DMS79 (cell line): ENCODE data around the gene ZNF282.

ENCODE experiments used
- DNase-seq: peaks from one replicate; lab custom pipeline; 2025; lab: John Stamatoyannopoulos, UW

ZNF282 gene

DNA sequence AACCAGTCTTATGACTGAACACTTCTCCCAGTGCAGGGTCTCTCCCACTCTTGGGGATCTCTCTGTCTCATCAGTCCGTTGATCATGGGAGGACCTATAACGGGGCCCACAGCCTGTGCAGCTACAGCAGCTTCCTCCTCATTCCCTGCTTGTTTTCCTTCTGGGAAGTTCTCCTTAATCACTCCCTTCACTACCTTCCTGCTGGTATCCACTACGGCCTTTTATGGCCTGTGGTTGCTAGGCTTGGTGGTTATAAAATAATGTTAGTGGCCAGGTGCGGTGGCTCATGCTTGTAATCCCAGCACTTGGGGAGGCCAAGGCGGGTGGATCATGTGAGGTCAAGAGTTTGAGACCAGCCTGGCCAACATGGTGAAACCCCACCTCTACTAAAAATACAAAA is 3.5 kb upstream of the ZNF282 start:
- no peak for DNase-seq

DNA sequence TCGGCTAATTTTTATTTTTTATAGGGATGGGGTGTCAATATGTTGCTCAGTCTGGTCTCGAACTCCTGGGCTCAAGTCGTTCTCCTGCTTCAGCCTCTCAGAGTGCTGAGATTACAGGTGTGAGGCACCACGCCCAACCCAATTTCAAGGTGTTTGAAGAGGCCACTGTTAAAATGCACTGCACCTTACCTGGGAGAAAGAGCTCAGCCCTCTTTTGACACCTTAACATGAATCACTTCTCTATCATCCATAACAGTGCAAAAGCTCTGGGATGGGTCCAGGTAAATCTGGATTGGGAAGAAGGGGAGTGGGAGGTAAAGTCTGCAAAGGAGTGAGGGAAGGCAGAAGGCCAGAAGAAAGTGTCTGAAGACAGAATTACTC is 557 bp upstream of the ZNF282 start:
- DNase-seq, result no peak

DNA sequence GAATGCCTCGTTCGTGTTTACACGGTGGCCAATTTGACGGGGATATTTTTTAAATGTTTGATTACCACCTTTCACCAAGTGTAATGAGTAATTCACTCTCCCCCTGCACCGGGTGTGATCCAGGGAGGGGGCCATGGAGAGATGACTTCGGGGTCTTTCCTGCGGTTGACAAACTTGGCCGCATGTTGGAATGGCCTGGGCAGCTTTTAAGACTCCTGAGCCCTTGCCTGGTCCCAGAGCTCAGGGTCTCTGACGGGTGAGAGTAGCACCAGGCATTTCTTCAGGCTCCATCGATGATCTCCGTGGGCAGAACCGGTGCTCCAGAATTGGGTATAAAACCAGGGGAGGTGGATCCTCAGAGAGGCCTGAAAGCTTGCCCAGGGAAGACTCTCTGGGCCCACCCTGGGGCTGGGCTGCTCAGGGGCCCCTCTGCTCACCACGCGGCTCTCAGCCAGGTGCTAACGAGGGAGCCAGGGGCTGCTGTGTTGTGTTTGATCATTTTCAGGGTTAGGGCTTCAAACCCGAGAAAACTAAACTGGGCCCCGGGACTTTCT is 882 bp downstream of the ZNF282 start:
- DNase-seq, result no peak

DNA sequence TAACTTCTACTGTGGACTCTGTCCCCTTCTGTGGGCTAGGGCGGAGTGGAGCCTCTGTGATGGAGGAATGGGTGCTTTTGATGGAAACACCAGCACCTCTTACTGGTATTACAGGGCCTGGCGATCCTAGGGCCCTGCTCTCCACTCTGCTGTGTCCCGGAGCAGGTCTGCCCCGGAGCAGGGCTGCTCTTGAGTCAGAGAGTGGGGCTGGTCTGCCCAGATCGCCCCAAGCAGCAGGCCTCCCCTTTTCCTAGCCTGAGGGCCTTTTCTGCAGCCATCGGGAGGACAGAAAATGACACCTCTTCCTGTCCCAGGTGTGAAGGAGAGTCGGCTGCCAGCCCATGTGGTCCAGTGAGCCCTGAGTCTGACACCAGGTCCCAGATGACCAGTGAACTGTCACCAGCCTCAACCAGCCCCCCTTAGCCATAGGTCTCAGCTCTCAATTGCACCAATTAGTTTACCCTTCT is 1.4 kb downstream of the ZNF282 start:
- no peak for DNase-seq

DNA sequence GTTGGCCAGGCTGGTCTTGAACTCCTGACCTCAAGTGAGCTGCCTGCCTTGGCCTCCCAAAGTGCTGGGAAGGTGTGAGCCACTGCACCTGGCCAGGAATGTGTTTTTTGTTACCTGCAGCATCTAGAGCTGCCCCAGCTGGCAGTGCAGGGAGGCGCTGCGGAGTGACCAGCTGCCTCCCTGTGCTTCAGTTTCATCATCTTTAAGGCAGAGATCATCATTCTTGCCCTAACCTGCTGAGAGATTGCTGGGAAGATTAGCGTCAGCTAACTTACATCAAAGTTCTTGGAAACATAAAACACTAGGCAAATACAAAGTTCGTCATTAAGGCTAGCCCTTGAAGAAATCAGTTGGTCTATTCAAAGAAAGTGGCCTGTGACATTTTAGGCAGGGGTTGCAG is 2.3 kb downstream of the ZNF282 start:
- no peak for DNase-seq

DNA sequence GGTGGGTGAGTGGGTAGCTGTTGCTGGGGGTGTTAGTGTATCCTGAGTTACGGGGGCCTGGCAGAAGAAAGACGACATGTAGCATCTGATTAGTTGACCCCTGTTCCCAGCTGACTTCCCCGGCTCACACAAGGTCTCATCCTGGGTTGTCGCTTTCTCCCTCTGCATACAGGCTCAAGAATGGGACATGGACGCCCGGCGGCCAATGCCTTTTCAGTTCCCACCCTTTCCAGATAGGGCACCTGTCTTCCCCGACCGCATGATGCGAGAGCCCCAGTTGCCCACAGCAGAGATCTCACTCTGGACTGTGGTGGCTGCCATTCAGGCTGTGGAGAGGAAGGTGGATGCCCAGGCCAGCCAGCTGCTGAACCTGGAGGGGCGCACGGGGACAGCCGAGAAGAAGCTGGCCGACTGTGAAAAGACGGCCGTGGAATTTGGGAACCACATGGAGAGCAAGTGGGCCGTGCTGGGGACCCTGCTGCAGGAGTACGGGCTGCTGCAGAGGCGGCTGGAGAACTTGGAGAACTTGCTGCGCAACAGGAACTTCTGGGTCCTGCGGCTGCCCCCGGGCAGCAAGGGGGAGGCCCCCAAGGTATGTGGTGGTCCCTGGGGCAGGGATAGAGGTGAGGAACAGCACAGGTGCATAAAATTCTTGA is 2.9 kb downstream of the ZNF282 start:
- no peak for DNase-seq

DNA sequence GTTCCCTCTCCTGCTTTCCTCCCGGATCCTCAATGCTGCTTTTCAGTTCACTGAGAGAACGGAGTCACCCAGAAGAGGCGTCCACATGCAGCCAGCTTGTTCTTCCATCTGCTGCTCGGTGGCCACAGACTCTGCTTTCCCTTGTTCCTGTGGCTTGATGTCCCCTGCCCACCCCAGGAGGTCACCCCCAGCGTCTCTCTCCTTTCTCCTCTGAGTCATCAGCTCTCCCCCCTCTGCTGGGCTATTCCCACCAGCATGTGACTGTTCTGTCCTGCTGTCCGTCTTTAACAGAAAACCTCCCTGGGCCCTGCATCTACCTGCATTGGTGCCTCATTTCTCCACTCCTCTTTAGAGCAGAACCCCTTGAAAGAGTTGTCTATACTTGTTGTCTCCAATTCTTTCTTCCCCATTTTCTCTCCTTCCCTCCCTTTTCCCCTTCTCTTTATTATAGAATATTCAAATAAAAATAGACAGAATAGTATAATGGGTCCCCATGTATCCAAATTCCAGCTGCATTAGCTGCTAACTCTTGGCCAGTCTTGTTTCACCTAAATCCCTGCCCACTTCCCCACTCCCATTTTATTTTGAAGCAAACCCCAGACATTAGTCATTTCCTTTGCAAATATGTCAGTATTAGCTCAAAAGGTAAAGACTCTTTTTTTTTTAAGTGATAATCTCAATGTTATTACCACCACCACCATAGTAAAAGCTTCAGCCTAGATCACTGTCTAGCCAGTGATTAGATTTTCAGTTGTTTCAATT is 4.1 kb downstream of the ZNF282 start:
- no peak for DNase-seq

DNA sequence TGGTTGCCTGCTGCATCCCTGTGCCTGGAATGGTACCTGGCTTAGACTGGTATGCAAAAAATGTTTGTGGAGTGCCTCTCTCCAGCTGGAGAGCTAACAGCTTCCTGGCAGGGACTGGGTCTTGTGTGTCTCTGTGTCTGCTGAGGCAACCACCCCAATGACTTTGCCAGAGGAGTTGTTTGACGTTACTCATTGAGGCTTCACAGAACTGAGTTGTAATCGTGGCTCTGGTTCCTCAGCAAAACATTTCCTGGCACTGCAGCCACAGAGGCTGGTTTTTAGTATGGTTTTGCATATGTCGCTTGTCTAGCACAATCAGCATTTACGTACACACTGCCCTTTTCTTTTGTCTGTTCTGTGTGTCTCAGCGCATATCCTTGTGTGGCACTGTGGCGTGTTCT is 7.5 kb downstream of the ZNF282 start:
- no peak for DNase-seq

DNA sequence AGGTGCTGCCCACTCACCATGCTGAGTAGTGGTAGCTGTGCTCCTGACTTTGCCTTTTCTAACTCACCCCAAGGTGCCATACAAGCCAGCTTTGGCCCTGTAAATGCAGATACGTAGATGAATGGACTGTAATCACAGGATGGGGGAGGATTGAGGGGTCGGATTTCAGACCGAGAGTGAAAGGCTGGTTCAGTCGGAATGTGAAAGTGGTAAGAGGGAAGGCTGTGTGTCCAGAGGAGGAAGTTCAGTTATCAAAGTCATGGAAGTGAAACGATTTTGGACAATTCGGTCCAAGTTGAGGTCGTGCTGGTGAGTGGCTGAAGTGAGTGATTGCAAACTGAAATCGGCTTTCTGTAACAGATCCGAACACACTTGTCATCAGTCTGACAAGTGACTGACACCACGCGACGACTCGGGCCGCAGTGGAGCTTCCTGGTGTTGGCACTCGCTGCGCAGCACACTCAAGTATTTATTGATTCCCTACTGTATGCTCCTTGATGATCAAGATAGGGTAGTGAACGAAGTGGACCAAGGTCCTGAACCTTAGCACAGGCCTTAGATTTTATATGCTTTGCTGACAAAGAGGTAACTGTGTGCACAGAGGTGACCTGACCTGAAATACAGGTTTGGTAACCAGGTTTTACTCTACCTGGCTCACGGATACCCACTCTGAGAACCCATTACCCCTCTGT is 10.5 kb downstream of the ZNF282 start:
- no peak for DNase-seq

DNA sequence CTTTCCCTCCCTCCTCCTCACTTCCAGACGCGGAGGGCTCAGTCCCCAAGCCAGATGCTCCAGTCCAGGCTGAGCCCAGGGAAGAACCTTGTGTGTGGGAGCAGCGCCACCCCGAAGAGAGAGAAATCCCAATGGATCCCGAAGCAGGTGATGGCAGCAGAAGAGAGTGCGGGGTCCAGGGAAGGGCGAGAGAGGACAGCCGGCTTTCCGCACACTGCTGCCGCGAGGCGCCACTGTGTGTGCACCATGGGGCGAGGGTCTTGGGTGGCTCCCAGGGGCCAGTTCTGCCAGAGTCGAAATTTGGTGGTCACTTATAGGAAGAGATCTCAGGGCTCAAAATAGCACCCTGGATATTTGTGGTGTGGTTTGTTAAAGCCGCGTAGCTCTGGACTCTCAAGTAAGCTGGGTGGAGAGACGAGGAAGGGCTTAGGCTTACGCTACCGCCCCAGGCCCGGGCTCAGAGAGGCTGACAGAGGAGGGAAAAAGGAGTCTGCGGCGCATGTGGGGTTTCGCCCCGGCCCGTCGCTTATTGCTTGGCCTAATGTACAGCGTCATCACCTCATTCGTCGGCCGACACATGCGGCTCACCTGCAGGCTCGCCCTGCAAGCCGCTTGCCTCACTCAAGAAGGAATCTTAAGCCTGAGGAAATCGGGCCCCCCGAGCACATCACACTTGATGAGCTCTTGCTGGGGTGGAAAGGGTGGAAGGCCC is 12.1 kb downstream of the ZNF282 start:
- no peak for DNase-seq

DNA sequence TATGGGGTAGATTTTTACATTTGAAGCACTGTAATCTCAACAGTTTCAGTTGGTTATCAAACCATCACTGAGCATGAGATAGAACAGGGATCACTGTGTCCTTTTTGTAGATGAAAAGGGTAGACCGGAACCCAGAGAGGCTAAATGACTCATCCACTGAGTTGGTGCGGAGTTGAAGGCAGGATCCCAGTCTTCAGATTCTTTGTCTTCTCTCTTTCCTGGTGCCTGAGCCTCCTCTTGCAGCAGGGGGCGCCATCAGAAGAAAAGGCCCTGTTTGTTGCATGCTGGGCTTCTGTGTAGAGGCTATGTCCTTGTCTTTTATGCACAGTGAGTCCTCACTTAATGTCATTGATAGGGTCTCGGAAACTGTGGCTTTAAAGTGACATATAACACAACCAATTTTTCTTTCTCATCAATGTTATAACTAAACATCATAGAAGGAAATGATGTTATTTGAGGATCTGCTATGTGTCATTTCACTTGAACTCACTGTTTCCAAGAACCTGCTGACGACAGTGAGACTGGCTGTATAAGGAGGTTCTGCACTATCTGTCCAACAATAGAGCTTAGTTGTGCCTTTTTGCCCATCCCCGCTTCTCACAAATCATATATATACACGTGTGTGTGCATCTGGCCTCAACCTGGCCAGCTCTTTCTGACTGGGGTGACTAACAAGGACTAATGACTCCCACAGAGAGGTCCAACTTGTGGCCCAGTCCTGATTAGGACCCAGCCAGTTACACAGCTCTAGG is 14.3 kb downstream of the ZNF282 start:
- DNase-seq, result no peak

DNA sequence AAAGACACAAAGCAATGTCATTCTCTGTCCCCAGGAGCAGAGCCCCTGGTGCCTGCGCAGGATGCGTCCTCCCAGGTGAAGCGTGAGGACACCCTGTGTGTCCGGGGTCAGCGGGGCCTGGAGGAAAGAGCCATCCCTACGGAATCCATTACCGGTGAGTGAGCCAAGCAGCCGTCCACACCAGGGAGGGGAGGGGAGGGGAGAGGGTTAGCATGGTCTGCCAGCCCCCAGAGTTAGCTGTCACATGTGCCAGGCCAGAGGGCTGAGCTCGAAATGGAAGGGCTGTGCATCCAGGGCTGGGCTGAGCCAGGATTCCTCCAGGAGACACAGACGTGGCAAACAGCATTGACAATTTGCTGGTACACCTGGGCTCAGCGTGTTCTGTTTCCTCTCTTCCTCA is 15.2 kb downstream of the ZNF282 start:
- no peak for DNase-seq

DNA sequence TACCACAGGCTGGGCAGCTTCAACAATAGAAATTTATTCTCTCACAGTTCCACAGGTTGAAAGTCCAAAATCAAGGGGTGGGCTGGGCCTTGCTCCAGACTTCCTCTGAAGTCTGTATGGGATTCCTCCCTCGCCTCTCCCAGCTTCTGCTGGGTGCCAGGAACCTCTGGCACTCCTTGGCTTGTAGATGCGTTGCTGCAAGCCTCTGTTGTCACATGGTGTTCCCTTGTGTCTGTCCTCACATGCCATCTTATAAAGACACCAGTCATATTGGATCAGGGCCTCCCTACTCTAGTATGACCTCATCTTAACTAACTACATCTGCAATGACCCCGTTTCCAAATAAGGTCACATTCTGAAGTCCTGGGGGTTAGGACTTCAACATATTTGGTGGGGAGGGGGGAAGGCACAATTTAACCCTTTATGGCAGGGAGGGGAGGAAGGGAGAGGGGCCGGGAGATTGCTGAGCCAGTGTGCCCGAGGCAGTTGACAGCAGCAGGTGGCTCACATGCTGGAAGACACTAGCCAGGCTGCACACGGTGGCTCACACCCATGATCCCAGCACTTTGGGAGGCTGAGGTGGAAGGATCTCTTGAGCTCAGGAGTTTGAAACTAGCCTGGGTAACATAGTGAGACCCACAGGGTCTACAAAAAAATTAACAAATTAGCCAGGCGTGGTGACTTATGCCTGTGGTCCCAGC is 18.8 kb downstream of the ZNF282 start:
- DNase-seq, result no peak

DNA sequence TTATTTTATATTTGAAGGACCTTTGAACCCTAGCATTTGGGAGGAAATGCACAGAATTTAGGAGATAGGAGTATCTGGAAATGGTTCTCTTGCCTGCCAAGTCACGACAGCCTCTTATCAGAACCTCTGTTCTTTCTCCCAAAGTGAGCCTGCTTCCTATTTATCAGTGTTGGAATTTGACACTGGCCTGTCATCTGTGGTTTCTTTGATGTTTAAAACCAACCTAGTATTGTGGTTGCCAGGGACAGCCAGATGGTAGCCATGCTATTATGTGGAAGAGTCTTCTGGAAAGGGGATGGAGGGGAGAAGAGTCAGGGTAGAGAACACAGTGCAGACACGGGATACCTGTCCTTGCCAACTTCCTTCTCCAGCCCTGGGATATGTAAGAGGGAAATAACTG is 21.1 kb downstream of the ZNF282 start:
- DNase-seq, result no peak

DNA sequence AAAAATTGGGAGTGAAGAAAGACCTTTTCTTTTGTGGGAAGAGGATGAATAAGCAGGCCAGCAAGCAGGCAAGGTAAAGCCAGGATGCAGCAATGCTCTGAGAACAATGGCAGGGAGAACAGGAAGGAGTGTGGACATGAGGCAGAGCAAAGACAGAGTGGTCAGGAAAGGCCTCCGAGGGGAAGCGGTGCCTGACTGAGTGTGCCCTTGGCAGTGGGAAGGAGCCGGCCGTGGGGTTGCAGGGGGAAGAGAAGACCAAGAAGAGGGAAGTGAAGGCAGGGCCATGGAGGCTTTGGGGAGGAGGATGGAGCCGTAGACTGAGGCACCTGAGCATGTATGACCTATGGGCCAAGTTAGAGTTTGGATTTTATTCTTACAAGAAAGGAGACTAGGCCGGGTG is 22.2 kb downstream of the ZNF282 start:
- no peak for DNase-seq

DNA sequence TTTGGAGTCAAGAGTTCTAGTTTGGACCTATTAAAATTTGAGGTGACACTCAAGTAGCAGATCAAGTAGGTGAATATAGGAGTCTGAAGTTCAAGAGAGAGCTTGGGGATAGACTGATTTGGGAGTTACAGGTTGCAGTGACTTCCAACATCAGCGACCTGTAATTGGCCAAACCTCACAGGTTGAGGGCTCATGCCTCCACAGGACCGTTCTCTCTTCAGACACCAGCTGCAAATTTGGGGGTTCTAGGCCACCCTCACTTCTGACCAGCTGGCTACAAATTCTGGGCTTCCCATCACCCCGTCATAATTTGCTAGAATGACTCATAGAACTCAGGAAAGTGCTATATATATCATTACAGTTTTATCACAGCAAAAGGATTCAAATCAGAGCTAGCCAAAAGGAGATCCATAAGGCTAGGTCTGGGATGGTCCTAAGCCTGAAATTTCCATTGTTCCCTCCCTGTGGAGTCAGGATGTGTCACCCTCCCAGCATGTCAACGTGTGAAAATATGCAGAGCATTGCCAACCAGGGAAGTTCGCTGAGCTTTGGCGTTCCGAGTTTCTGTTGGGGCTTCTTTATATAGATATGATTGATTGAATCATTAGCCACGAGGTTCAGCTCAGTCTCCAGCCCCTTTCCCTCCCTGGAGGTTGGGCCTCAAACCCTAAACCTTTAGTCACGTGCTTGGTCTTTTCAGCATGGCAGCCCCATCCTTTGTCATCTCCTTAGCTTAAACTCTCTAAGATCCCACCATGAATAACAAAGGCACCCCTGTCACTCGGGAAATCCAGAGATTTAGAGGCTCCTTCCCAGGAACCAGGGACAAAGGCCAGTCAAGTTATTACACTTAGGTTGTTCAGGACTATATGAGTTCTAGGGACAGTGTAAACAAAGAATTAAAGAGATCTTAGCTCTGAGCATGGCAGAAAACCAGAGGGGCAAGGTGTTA is 23.4 kb downstream of the ZNF282 start:
- no peak for DNase-seq

DNA sequence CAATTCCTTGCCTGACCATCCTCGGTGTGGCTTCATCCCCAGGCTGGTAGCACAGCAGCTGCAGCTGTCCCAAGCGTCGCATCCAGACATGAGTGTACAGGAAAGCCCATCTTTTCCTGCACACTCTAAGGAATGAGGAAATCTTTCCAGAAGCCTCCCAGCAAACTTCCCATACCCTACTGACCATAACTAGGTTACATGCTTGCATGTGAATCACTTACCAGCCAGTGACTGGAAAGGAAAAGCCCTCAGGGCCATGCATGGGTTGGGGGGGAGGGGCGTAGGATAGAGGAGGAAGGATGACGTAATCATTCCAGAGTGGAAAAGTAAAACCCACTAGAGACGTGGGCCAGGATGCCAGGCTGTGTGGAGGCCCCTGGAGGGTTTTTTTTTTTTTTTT is 25.2 kb downstream of the ZNF282 start:
- no peak for DNase-seq

DNA sequence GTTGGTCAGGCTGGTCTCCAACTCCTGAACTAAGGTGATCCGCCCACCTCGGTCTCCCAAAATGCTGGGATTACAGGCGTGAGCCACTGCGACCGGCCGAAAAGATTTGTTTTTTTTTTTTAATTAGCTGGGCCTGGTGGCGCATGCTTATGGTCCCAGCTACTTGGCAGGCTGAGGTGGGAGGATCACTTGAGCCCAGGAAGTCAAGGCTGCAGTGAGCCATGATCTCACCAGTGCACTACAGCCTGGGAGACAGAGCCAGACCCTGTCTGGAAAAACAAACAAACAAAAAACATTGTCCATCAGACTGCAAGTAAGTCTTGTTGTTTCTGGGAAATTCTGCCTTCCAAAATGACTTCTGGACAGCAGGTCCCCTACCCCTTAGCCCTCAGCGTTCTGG is 27.8 kb downstream of the ZNF282 start:
- DNase-seq, result no peak

DNA sequence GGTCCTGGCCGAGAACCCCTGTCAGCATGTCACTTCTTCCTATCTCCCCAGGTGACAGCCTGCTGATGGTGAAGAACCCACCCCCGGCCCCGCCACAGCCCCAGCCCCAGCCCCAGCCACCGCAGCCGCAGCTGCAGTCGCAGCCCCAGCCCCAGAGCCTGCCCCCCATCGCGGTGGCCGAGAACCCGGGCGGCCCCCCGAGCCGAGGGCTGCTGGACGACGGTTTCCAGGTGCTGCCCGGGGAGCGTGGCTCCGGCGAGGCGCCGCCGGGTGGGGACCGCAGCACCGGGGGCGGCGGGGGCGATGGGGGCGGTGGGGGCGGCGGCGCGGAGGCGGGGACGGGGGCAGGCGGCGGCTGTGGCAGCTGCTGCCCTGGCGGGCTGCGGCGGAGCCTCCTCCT is 28.4 kb downstream of the ZNF282 start:
- no peak for DNase-seq

DNA sequence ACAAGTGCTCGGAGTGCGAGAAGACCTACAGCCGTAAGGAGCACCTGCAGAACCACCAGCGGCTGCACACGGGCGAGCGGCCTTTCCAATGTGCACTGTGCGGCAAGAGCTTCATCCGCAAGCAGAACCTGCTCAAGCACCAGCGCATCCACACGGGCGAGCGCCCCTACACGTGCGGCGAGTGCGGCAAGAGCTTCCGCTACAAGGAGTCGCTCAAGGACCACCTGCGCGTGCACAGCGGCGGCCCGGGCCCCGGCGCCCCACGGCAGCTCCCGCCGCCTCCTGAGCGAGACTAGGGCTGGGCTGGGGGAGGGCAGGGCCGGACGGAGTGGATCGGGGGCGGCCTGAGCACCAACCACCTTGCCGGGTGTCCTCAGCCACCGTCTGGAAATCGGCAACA is 29.0 kb downstream of the ZNF282 start:
- no peak for DNase-seq
